Measurements from ENCODE around the gene RAB44. TPM values are rescaled to one million over a fixed set of nuclear protein-coding genes. Genes with fewer than 3 reads are reported as not detected.

Gene RAB44
- total and polyA plus RNA-seq, 2 experiments from 2014 or later = not detected

GRCh38 chr6:36683145-36683655, 14.4 kb upstream of the RAB44 start:
- TF ChIP-seq CTCF (IDR thresholded peaks at IDR 0.05; ENCODE audit: low read depth, low read length) = no peak
- Histone ChIP-seq H3K4me3 (no peak overlapping the region), H3K27me3 (peaks cover 11% of the 10 kb centered on the region), H3K36me3 (no peaks in the 10 kb centered on the region), H3K27ac (no peak overlapping the region), H3K9me3 (ENCODE audit: low read depth) (no peaks in the 10 kb centered on the region), H3K4me1 (ENCODE audit: low read depth) (peaks cover 1% of the 10 kb centered on the region)
- no peak for DNase-seq (ENCODE audit: low read depth in 1 of 2, low spot score in 1 of 2)

GRCh38 chr6:36683656-36684446, 13.8 kb upstream of the RAB44 start:
- Histone ChIP-seq H3K27me3 (peaks cover 11% of the 10 kb centered on the region), H3K4me3 (no peak overlapping the region), H3K9me3 (ENCODE audit: low read depth) (no peaks in the 10 kb centered on the region), H3K27ac (no peak overlapping the region), H3K36me3 (no peaks in the 10 kb centered on the region), H3K4me1 (ENCODE audit: low read depth) (no peaks in the 10 kb centered on the region)
- DNase-seq (ENCODE audit: low read depth in 1 of 2, low spot score in 1 of 2) = no peak
- TF ChIP-seq CTCF (IDR thresholded peaks at IDR 0.05; ENCODE audit: low read depth, low read length) = no peak

- no peak for TF ChIP-seq CTCF (IDR thresholded peaks at IDR 0.05; ENCODE audit: low read depth, low read length)
- Histone ChIP-seq H3K27me3 (peaks cover 11% of the 10 kb centered on the region), H3K4me1 (ENCODE audit: low read depth) (no peaks in the 10 kb centered on the region), H3K27ac (no peak overlapping the region), H3K4me3 (no peak overlapping the region), H3K36me3 (no peaks in the 10 kb centered on the region), H3K9me3 (ENCODE audit: low read depth) (no peaks in the 10 kb centered on the region)
- no peak for DNase-seq (ENCODE audit: low read depth in 1 of 2, low spot score in 1 of 2)
Measured at GRCh38 chr6:36684447-36684812, 13.2 kb upstream of the RAB44 start.

GRCh38 chr6:36685166-36685924, 12.3 kb upstream of the RAB44 start:
- Histone ChIP-seq H3K4me1 (ENCODE audit: low read depth) (no peaks in the 10 kb centered on the region), H3K27ac (no peak overlapping the region), H3K4me3 (no peak overlapping the region), H3K27me3 (peaks cover 5% of the 10 kb centered on the region), H3K9me3 (ENCODE audit: low read depth) (no peaks in the 10 kb centered on the region), H3K36me3 (no peaks in the 10 kb centered on the region)
- TF ChIP-seq CTCF (IDR thresholded peaks at IDR 0.05; ENCODE audit: low read depth, low read length) = no peak
- no peak for DNase-seq (ENCODE audit: low read depth in 1 of 2, low spot score in 1 of 2)

GRCh38 chr6:36685926-36686667, 11.5 kb upstream of the RAB44 start:
- DNase-seq (ENCODE audit: low read depth in 1 of 2, low spot score in 1 of 2) = no peak
- no peaks in the 10 kb centered on the region for H3K4me1 ChIP-seq (ENCODE audit: low read depth)
- no peaks in the 10 kb centered on the region for H3K36me3 ChIP-seq
- H3K4me3 ChIP-seq = no peak overlapping the region
- no peaks in the 10 kb centered on the region for H3K9me3 ChIP-seq (ENCODE audit: low read depth)
- no peak overlapping the region for H3K27ac ChIP-seq
- TF ChIP-seq CTCF (IDR thresholded peaks at IDR 0.05; ENCODE audit: low read depth, low read length) = no peak
- H3K27me3 ChIP-seq = no peaks in the 10 kb centered on the region
